Hepatocyte (in vitro differentiated cells): ENCODE results near the gene FAM170B.

Experiments used
- EZH2 ChIP-seq: fragments of 200-600 bp; sonication (generic); IDR thresholded peaks from 2 replicates; pipeline ENCODE4 v1.6.1; 2016; ENCODE audit warnings: antibody characterized with exemption, mild to moderate bottlenecking, borderline replicate concordance
- TF ChIP-seq, protein P1 (sequence below): fragments of 200-600 bp; sonication (generic); IDR thresholded peaks from 2 replicates; pipeline ENCODE4 v1.5.1; 2016; ENCODE audit warnings: antibody characterized with exemption, mild to moderate bottlenecking; ENCODE audit not compliant: poor library complexity

DNA sequence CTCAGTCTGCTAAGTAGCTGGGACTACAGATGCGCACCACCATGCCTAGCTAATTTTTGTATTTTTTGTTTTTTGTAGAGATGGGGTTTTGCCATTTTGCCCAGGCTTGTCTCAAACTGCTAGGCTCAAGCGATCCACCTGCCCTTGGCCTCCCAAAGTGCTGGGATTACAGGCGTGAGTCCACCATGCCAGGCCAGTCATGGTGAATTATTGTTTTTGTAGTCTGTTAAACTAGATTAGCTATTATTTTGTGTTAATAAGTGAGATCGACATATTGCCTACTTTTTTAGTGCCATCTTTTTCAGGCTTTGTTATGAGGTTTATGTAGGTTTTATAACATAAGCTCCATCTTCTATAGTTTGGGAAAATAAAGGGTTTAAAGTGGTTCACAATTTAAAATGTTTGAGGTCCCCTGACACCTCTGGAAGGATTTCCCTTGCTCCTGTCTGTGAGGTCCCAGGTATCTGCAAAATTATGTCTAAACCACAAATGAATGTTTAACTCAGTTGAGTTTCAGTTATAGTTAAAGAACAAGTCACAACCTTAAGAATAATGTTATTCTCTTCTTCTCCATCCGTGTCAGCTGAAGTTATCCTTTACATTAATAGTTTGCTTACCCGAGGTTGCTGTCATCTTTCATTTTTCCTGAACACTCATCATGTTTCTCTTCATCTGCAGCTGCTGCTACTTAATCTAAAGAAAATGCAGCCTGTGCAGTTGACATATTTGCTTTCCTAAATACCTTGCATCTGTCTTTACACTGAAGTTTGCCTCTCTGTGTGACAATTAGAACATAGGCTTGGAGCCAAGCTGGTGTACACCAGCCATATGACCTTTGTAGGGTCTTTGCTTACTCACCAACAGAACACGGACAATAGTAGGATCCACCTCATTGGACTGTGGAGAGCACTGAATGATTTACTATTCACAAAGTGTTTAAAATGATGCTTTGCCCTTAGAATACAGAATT is 9.6 kb downstream of the FAM170B start:
- TF ChIP-seq, protein P1, sequence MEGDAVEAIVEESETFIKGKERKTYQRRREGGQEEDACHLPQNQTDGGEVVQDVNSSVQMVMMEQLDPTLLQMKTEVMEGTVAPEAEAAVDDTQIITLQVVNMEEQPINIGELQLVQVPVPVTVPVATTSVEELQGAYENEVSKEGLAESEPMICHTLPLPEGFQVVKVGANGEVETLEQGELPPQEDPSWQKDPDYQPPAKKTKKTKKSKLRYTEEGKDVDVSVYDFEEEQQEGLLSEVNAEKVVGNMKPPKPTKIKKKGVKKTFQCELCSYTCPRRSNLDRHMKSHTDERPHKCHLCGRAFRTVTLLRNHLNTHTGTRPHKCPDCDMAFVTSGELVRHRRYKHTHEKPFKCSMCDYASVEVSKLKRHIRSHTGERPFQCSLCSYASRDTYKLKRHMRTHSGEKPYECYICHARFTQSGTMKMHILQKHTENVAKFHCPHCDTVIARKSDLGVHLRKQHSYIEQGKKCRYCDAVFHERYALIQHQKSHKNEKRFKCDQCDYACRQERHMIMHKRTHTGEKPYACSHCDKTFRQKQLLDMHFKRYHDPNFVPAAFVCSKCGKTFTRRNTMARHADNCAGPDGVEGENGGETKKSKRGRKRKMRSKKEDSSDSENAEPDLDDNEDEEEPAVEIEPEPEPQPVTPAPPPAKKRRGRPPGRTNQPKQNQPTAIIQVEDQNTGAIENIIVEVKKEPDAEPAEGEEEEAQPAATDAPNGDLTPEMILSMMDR = no peak
- TF ChIP-seq EZH2 = no peak
